NCI-H345 treated with DMSO at 0.1 percent for 48 hours (cell line): ENCODE results near the gene PIEZO2.

Experiments used
- DNase-seq: peaks from one replicate; lab custom pipeline; 2025; ENCODE audit not compliant: unreplicated experiment; lab: John Stamatoyannopoulos, UW

The PIEZO2 gene

GRCh38 chr18:10900435-10900834 is 248.9 kb downstream of the PIEZO2 start:
- no peak for DNase-seq

DNA sequence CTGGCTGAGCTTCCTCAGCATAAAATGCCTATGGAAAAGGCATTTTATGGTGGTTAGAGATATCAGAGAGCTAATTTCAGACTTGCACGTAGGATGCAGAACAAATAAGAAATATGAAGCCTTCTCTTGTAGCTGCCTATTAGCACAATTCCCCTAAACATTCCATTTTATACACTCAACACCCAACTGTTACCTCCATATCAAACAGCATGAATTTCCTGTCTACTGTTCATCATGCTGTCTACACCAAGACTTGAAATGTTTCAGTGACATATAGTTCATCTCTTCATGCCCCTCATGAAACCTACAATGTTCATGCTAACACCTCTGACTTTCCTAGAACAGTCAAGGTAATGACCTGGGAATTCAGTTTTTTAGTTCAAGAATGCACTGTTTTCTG is 249.9 kb downstream of the PIEZO2 start:
- no peak for DNase-seq

GRCh38 chr18:10898417-10898974 is 250.9 kb downstream of the PIEZO2 start:
- DNase-seq, result no peak

DNA sequence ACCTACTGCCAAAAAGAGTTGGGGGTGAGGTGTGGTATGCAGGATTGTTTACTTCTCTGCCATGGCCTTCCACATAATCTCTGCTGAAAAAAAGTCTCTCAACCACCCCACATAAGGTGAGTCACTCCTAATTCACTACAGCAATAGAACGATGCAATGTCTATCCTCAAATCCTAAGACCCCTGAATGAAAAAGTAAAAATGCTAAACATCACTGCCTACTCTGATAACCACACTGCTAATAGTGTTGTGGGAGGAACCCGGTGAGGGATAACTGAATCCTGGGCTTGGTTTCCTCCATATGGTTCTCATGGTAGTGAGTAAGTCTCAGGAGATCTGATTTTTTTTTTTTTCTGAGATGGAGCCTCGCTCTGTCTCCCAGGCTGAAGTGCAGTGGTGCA is 252.5 kb downstream of the PIEZO2 start:
- DNase-seq, result no peak

GRCh38 chr18:10895976-10896375 is 253.4 kb downstream of the PIEZO2 start:
- no peak for DNase-seq

DNA sequence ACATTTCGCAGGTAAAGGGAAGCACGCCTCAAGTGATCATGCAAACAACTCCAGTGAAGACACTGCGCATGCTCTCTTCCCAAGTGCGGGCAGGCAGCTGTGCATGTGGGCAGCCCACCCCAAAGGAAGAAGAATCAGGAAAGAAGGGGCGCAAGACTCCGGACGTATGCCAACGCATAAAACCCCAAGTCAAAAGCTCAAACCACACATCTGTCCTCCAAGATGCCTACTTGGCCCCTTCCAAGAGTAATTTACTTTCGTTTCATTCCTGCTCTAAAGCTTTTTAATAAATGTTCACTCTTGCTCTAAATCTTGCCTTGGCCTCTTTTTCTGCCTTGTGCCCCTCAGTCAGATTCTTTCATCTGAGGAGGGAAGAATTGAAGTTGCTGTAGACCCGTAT is 254.9 kb downstream of the PIEZO2 start:
- DNase-seq, result no peak

DNA sequence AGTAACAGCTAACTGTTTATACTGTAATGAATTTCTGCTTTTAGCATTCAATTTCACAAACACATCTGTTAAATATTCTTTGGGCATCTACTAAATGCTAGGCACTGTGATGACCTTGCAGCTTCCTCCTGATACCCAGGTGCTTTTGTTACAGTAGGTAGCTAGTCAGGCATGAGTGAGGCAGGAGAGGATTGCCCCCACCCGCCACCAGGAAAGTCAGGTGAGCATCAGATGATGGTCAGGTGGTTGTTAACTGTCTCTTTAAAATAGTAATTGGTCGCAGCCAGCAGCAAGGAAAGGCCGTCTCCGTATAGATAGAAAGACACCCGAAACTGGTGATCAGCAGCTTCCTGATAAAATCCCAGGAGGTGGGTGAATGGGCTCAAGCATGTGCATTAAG is 255.6 kb downstream of the PIEZO2 start:
- no peak for DNase-seq

DNA sequence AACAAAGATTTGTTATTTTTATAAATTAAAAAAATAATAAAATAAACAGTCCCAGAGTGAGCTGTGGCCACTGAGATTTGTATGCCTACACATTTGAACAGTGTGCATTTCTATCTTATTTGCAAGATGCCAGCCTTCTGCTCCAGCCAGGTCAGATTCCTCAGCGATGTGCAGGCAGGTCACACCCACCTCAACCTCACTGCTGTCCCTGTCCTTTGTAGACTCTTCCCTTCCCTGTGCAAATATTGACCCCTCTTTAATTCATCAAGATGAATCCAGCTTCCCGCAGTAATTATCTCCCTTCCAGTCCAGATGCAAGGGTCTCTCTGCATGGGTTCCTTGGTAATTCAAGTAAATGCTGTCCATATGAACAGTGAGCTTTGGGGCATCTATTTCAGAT is 256.2 kb downstream of the PIEZO2 start:
- DNase-seq, result no peak

DNA sequence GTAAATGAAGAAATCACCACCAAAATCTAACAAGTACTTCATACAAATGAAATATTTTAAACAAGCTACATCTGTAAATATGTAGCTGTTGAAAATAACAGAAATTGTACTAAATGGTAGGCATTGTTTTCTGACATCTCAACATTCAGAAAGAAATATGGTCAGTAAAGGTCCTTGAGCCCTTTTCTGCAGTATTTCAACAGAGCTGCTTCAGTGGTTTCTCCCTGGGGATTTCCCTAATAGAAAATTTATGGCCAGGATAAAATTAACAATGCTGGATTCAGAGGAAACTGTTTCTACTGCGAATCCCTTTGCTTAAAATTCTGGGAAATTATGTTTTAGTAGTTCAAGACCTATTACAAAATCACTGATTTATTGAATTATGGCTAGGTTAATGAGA is 256.6 kb downstream of the PIEZO2 start:
- DNase-seq, result no peak

DNA sequence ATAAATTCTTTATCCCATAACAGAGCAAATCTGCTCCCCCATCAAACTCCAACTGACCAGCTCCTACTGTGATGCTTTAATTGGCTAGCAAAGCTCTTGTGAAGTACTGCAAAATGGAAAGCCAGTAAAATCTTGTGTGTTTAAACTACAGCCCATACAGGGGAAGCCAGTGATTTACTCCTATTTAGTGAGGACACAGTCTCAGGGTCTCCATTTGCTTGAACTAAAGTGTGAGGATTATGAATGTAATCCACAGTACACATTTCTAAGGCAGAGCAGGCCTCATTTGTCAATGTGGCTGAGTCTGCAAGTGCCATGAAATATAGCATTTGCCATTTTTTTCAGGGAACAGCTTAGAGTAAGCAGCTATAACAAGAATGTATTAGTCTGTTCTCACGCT is 259.3 kb downstream of the PIEZO2 start:
- no peak for DNase-seq

DNA sequence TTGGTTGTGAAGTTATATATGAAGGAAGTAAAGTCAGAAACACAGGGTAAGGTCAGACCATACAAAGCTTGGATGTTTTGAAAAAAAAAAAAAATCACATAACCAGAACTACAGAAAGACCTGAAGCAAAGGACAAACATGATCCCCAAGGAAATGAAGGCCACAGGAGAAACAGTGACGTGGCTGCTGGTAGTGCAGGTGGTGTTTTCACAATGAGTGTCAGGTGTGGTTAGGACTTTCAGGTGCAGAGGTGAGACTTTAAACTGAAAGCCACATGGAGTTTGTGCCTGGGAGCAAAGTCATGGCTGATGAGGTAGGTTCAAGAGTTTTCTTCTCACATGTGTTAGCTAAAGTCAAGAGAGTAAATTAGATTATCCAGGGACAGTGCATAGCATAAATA is 270.7 kb downstream of the PIEZO2 start:
- no peak for DNase-seq

DNA sequence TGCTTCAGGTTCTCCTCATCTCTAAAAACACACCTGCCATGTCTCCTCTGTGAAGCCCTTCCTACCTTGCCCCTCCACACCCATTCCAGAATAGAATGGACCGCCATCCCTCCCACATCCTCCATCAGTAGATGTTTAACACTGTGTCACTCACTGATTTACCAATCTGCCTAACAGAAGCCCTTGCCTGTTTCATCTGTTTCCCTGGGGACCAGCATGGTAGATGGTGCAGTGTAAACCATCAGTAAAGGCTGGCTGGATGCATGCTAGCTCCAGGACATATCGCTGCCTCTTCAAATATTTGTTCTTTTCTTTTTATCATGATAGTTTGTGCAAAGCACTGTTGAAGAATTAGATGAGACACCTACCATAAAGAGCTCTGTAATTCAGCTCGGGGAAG is 271.4 kb downstream of the PIEZO2 start:
- no peak for DNase-seq

DNA sequence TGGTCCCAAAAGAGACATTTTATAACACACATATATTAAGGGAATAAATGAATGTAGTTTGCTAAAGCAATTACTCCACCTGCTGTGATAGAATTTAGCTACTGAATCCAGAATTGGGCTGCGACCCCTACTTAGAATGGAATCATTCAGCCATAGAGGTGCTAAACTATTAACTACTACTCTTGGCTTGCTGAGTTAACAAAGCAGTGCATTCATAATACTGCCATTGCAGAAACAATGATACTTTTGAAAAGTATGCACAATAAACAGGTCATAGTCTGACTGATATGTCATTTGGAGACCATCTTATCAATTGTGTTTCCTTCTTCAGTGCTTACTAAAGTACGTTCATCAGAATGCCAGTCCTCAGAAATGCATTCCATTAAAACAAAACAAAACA is 273.6 kb downstream of the PIEZO2 start:
- DNase-seq, result no peak

- DNase-seq, result no peak
Observed at GRCh38 chr18:10872304-10872703, 277.1 kb downstream of the PIEZO2 start.

GRCh38 chr18:10864722-10865121 is 284.6 kb downstream of the PIEZO2 start:
- DNase-seq, result no peak

- DNase-seq, result no peak
Observed at GRCh38 chr18:10863026-10863425, 286.3 kb downstream of the PIEZO2 start.

DNA sequence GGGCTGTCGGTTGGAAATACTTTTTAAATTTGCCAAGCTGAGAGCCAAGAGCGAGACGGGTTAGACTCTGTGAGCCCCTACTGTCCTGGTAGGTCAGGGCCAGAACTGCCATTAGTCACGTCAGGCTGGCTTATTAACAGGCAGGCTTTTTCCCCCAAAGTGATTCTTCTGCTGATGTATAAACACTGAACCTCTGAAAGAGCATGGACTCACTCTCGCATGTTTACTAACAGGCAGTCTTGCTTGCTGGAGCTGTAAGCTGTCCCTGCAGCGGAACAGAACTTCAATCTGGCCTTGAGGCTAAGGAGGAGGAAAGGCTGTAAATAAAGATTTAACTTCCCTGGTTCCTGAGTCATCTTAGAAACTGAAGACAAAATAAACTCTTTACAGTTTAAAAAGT is 288.4 kb downstream of the PIEZO2 start:
- no peak for DNase-seq

DNA sequence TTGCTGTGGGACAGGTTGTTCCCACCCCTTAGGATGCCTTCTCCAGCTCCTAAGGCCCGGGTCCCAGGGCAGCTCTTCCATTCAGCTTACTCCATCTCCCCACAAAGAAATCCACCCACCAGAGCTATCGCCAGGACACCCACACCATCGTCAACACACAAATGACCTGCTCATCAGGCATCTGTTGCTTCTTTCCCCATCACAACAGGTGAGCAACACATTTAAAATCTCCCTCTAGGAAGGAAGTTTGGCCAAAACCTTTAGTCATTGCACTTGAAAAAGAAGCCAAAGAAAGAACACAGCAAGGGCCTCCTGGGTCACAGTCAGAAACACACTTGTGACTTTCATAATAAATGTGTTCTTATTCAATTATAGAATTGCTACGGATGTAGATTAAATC is 289.0 kb downstream of the PIEZO2 start:
- DNase-seq, result no peak

GRCh38 chr18:10858477-10858876 is 290.9 kb downstream of the PIEZO2 start:
- no peak for DNase-seq

- DNase-seq, result no peak
Observed at GRCh38 chr18:10856132-10856531, 293.2 kb downstream of the PIEZO2 start.

DNA sequence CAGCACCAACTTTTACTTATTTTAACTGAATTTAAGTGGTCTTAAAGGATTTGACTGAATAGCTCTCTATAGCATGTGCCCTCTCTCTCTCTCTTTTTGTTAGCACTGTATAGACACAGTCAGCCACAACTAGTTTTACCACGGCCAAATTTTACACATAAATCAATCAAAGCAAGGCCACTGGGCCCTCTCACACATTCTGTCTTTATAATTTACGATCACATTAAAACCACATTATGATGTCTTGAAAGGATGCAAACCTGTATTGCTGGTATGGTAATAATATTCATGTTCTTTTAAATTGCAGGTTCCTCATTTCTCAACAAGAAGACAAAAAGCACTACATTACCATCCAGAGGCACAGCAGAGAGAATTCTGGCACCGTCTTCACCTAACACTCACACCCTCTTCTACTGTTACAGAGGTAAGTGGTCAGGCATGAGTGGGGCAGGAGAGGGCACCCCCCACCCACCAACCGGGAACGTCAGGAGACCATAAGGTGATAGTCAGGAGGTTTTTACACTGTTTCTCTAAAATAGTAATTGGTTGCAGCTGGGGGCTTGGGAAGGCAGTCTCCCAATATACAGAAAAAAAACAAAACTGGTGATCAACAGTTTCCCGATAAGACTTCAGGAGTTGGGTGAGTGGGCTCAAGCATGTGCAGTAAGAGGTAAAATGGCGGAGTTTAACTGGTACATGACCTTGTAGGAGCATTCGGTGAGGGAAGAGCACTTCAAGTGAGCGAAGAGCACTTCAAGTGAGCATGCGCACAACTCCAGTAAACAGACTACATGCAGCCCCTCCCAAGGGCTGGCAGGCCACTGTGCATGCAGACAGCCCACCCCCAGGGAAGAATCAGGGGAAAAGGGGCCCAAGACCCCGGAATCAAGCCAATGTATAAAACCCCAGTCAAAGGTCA is 296.7 kb downstream of the PIEZO2 start:
- DNase-seq, result peak; percentile 2

GRCh38 chr18:10851824-10852319 is 297.5 kb downstream of the PIEZO2 start:
- DNase-seq, result peak; percentile 52

- DNase-seq, result no peak
Observed at GRCh38 chr18:10850840-10851239, 298.5 kb downstream of the PIEZO2 start.
